GM21825 (cell line): ENCODE results near the gene OXA1L.
A peak's percentile ranks its signal among the peaks of the same experiment; 100 is the strongest.
"Not testable (repeated sequence)": the region's sequence is repeated elsewhere in the genome, so short reads cannot be mapped to it uniquely, and the experiment has no call there.

Experiments
- ATAC-seq: cut with Tn5 transposase; IDR thresholded peaks from one replicate; pipeline ENCODE4 v1.9.1; 2021; ENCODE audit warnings: mild to moderate bottlenecking, moderate library complexity; ENCODE audit not compliant: unreplicated experiment

The OXA1L gene

GRCh38 chr14:22798528-22798927, 32.0 kb downstream of the OXA1L start:
- ATAC-seq = no peak

GRCh38 chr14:22800346-22800745, 33.9 kb downstream of the OXA1L start:
- no peak for ATAC-seq

GRCh38 chr14:22801716-22802115, 35.2 kb downstream of the OXA1L start:
- ATAC-seq = no peak

- peak; percentile 51 for ATAC-seq
These were observed 36.6 kb downstream of the OXA1L start for GRCh38 chr14:22802860-22803686.

- ATAC-seq = peak; percentile 21
These were observed 37.1 kb downstream of the OXA1L start for GRCh38 chr14:22803687-22803974.

- ATAC-seq = not testable (repeated sequence)
These were observed 38.7 kb downstream of the OXA1L start for GRCh38 chr14:22805235-22805634.

- ATAC-seq = no peak
These were observed 41.1 kb downstream of the OXA1L start for GRCh38 chr14:22807432-22808087.

GRCh38 chr14:22808388-22809209, 42.1 kb downstream of the OXA1L start:
- ATAC-seq = no peak

GRCh38 chr14:22811722-22812121, 45.2 kb downstream of the OXA1L start:
- no peak for ATAC-seq

- ATAC-seq = no peak
These were observed 46.3 kb downstream of the OXA1L start for GRCh38 chr14:22812744-22813143.

- ATAC-seq = no peak
These were observed 46.7 kb downstream of the OXA1L start for GRCh38 chr14:22813145-22813544.

- no peak for ATAC-seq
These were observed 47.9 kb downstream of the OXA1L start for GRCh38 chr14:22814373-22814772.

GRCh38 chr14:22814941-22815713, 48.6 kb downstream of the OXA1L start, which contains the start of gene SLC7A7:
Gene SLC7A7, minus strand, starts transcription at chr14:22815435. Its CDS starts 2,037 bp downstream, at chr14:22813398.
- ATAC-seq = no peak

- peak; percentile 31 for ATAC-seq
These were observed 52.9 kb downstream of the OXA1L start for GRCh38 chr14:22819151-22819988.

GRCh38 chr14:22820731-22821130, 54.2 kb downstream of the OXA1L start:
- ATAC-seq = no peak

GRCh38 chr14:22821193-22822015, 54.9 kb downstream of the OXA1L start:
- ATAC-seq = no peak

- no peak for ATAC-seq
These were observed 55.6 kb downstream of the OXA1L start for GRCh38 chr14:22822016-22822570.
